Naive B cell (primary cell): ENCODE results near the gene KIF13A. TPM values are rescaled to one million over a fixed set of nuclear protein-coding genes. Genes with fewer than 3 reads are reported as not detected.

Experiments used
- ATAC-seq, 2 donors: fragments of 150-1000 bp; cut with Tn5 transposase; 2 replicates each; pipeline ENCODE4 v1.10.0; 2021; ENCODE audit warnings: low read depth in 2 of 2, mild to moderate bottlenecking in 2 of 2, moderate library complexity in 2 of 2
- DNase-seq: peaks from one replicate; pipeline ENCODE4 v3.0.0; 2022
- H3K27ac Mint-ChIP-seq, 6 donors: one replicate each; pipeline ENCODE4 v1.8.0; 2020 to 2022; ENCODE audit warnings: mild to moderate bottlenecking in 6 of 6, mixed read lengths in 6 of 6, moderate library complexity in 5 of 6, inconsistent platforms in 2 of 6
- H3K27me3 Mint-ChIP-seq, 3 donors: one replicate each; pipeline ENCODE4 v1.8.0; 2021 to 2022; ENCODE audit warnings: mixed read lengths in 3 of 3, mild to moderate bottlenecking in 1 of 3
- H3K36me3 Mint-ChIP-seq, 2 donors: one replicate each; pipeline ENCODE4 v1.8.0; 2020 to 2022; ENCODE audit warnings: mixed read lengths in 2 of 2, inconsistent platforms in 1 of 2, mild to moderate bottlenecking in 1 of 2
- H3K4me1 Mint-ChIP-seq, 3 donors: one replicate each; pipeline ENCODE4 v1.8.0; 2020 to 2022; ENCODE audit warnings: mixed read lengths in 3 of 3, inconsistent platforms in 1 of 3, mild to moderate bottlenecking in 1 of 3, moderate library complexity in 1 of 3
- H3K4me3 Mint-ChIP-seq, 8 donors: one replicate each; pipeline ENCODE4 v1.8.0; 2020 to 2022; ENCODE audit warnings: mild to moderate bottlenecking in 8 of 8, mixed read lengths in 8 of 8, moderate library complexity in 8 of 8, inconsistent platforms in 2 of 8
- H3K9me3 Mint-ChIP-seq, 7 donors: one replicate each; pipeline ENCODE4 v1.8.0; 2020 to 2022; ENCODE audit warnings: mixed read lengths in 7 of 7, mild to moderate bottlenecking in 5 of 7, inconsistent platforms in 2 of 7, moderate library complexity in 1 of 7
- polyA plus RNA-seq, 6 donors: library from polyadenylated mRNA; unstranded; fragments of 300-500 nt; fragmentation: Illumina TruSeq; gene quantifications; one replicate each; pipeline ENCODE4 v1.2.3, GENCODE V29; 2021; ENCODE audit warnings: low read depth in 6 of 6

The KIF13A gene
- polyA plus RNA-seq, 6 donors from 2014 or later = 0.21 to 4.3 (median 0.91) TPM; not detected in 1

GRCh38 chr6:17972074-17972952, 15.1 kb downstream of the KIF13A start:
- Mint-ChIP-seq H3K27ac (peak overlapping the region in 1 of 6 donors; percentile 56), H3K27me3 (no peaks in the 10 kb centered on the region), H3K9me3 (no peaks in the 10 kb centered on the region), H3K4me3 (no peak overlapping the region), H3K4me1 (peaks cover 0 to 15% (median 0%) of the 10 kb centered on the region in 3 donors), H3K36me3 (no peaks in the 10 kb centered on the region)
- ATAC-seq (no peak), DNase-seq (no peak)

- Mint-ChIP-seq H3K4me1 (peaks cover 0 to 15% (median 0%) of the 10 kb centered on the region in 3 donors), H3K36me3 (no peaks in the 10 kb centered on the region), H3K27me3 (no peaks in the 10 kb centered on the region), H3K4me3 (no peak overlapping the region), H3K27ac (no peak overlapping the region), H3K9me3 (no peaks in the 10 kb centered on the region)
- ATAC-seq (no peak), DNase-seq (no peak)
These were observed 16.0 kb downstream of the KIF13A start for GRCh38 chr6:17971128-17972073.

- no peak for ATAC-seq
- Mint-ChIP-seq H3K9me3 (no peaks in the 10 kb centered on the region), H3K27me3 (no peaks in the 10 kb centered on the region), H3K4me3 (no peak overlapping the region), H3K27ac (no peak overlapping the region), H3K36me3 (no peaks in the 10 kb centered on the region), H3K4me1 (peaks cover 0 to 15% (median 0%) of the 10 kb centered on the region in 3 donors)
- DNase-seq = no peak
These were observed 18.6 kb downstream of the KIF13A start for GRCh38 chr6:17968876-17969275.

- H3K9me3 Mint-ChIP-seq = no peaks in the 10 kb centered on the region
- DNase-seq (no peak), ATAC-seq (no peak)
- H3K27ac Mint-ChIP-seq = peak overlapping the region in 1 of 6 donors; percentile 69
- no peaks in the 10 kb centered on the region for H3K36me3 Mint-ChIP-seq
- H3K27me3 Mint-ChIP-seq = no peaks in the 10 kb centered on the region
- no peak overlapping the region for H3K4me3 Mint-ChIP-seq
- peaks cover 0 to 9% (median 2%) of the 10 kb centered on the region in 3 donors for H3K4me1 Mint-ChIP-seq
These were observed 19.5 kb downstream of the KIF13A start for GRCh38 chr6:17967668-17968518.

GRCh38 chr6:17966451-17966850, 21.0 kb downstream of the KIF13A start:
- Mint-ChIP-seq H3K27me3 (peaks cover 0 to 5% (median 0%) of the 10 kb centered on the region in 3 donors), H3K4me3 (no peak overlapping the region), H3K9me3 (no peaks in the 10 kb centered on the region), H3K36me3 (peaks cover 0 to 3% of the 10 kb centered on the region in 2 donors), H3K27ac (no peak overlapping the region), H3K4me1 (peaks cover 8 to 13% (median 8%) of the 10 kb centered on the region in 3 donors)
- ATAC-seq = no peak
- no peak for DNase-seq

GRCh38 chr6:17965397-17965796, 22.0 kb downstream of the KIF13A start:
- no peaks in the 10 kb centered on the region for H3K9me3 Mint-ChIP-seq
- H3K36me3 Mint-ChIP-seq = peaks cover 0 to 3% of the 10 kb centered on the region in 2 donors
- no peak for ATAC-seq
- H3K4me1 Mint-ChIP-seq = peaks cover 8 to 13% (median 8%) of the 10 kb centered on the region in 3 donors
- no peak for DNase-seq
- H3K4me3 Mint-ChIP-seq = no peak overlapping the region
- peaks cover 0 to 5% (median 0%) of the 10 kb centered on the region in 3 donors for H3K27me3 Mint-ChIP-seq
- no peak overlapping the region for H3K27ac Mint-ChIP-seq

- H3K4me1 Mint-ChIP-seq = peaks cover 8 to 13% (median 8%) of the 10 kb centered on the region in 3 donors
- H3K36me3 Mint-ChIP-seq = peaks cover 0 to 3% of the 10 kb centered on the region in 2 donors
- DNase-seq = no peak
- H3K27me3 Mint-ChIP-seq = peaks cover 0 to 5% (median 0%) of the 10 kb centered on the region in 3 donors
- no peaks in the 10 kb centered on the region for H3K9me3 Mint-ChIP-seq
- no peak overlapping the region for H3K4me3 Mint-ChIP-seq
- no peak for ATAC-seq
- no peak overlapping the region for H3K27ac Mint-ChIP-seq
These were observed 22.8 kb downstream of the KIF13A start for GRCh38 chr6:17964633-17965032.

GRCh38 chr6:17962436-17963031, 24.9 kb downstream of the KIF13A start:
- Mint-ChIP-seq H3K36me3 (peaks cover 0 to 3% of the 10 kb centered on the region in 2 donors), H3K4me1 (peaks cover 8 to 13% (median 8%) of the 10 kb centered on the region in 3 donors), H3K9me3 (no peaks in the 10 kb centered on the region), H3K4me3 (no peak overlapping the region), H3K27ac (peak overlapping the region in 2 of 6 donors; percentile 47 to 71), H3K27me3 (peaks cover 0 to 5% (median 0%) of the 10 kb centered on the region in 3 donors)
- DNase-seq (no peak), ATAC-seq (no peak)

- H3K27ac Mint-ChIP-seq = no peak overlapping the region
- DNase-seq = no peak
- no peak overlapping the region for H3K4me3 Mint-ChIP-seq
- H3K9me3 Mint-ChIP-seq = no peaks in the 10 kb centered on the region
- H3K4me1 Mint-ChIP-seq = peaks cover 8 to 13% (median 11%) of the 10 kb centered on the region in 3 donors
- no peak for ATAC-seq
- H3K36me3 Mint-ChIP-seq = peaks cover 0 to 3% of the 10 kb centered on the region in 2 donors
- peaks cover 0 to 5% (median 0%) of the 10 kb centered on the region in 3 donors for H3K27me3 Mint-ChIP-seq
These were observed 28.1 kb downstream of the KIF13A start for GRCh38 chr6:17959302-17959701.

- Mint-ChIP-seq H3K27me3 (peaks cover 0 to 5% (median 0%) of the 10 kb centered on the region in 3 donors), H3K4me3 (no peak overlapping the region), H3K36me3 (peaks cover 0 to 3% of the 10 kb centered on the region in 2 donors)
These were observed 29.4 kb downstream of the KIF13A start for GRCh38 chr6:17957904-17958620.

GRCh38 chr6:17957498-17957897, 29.9 kb downstream of the KIF13A start:
- Mint-ChIP-seq H3K27ac (peak overlapping the region in 1 of 6 donors; percentile 32), H3K36me3 (peaks cover 0 to 3% of the 10 kb centered on the region in 2 donors), H3K4me1 (peaks cover 4 to 9% (median 7%) of the 10 kb centered on the region in 3 donors), H3K27me3 (peaks cover 0 to 5% (median 0%) of the 10 kb centered on the region in 3 donors), H3K4me3 (no peak overlapping the region), H3K9me3 (no peaks in the 10 kb centered on the region)
- no peak for DNase-seq
- no peak for ATAC-seq

More at GRCh38 chr6:17957904-17958620, 29.4 kb downstream of the KIF13A start:
- DNase-seq (no peak), ATAC-seq (no peak)
- Mint-ChIP-seq H3K27ac (no peak overlapping the region), H3K4me1 (peaks cover 8 to 13% (median 11%) of the 10 kb centered on the region in 3 donors), H3K9me3 (no peaks in the 10 kb centered on the region)

- peak overlapping the region in 1 of 6 donors; percentile 32 for H3K27ac Mint-ChIP-seq
- H3K4me3 Mint-ChIP-seq = no peak overlapping the region
- H3K9me3 Mint-ChIP-seq = no peaks in the 10 kb centered on the region
These were observed 30.3 kb downstream of the KIF13A start for GRCh38 chr6:17957086-17957485.

More at GRCh38 chr6:17957086-17957485, 30.3 kb downstream of the KIF13A start:
- no peak for DNase-seq
- no peak for ATAC-seq
- Mint-ChIP-seq H3K4me1 (peaks cover under 1 to 4% (median 3%) of the 10 kb centered on the region in 3 donors), H3K27me3 (peaks cover 0 to 3% (median 0%) of the 10 kb centered on the region in 3 donors), H3K36me3 (peaks cover 0 to 1% of the 10 kb centered on the region in 2 donors)
